HG02623 (cell line): ENCODE data around the gene TOX2.

ENCODE experiments used
- ATAC-seq: cut with Tn5 transposase; IDR thresholded peaks from one replicate; pipeline ENCODE4 v1.9.1; 2021; ENCODE audit warnings: moderate library complexity; ENCODE audit not compliant: unreplicated experiment

TOX2 gene

DNA sequence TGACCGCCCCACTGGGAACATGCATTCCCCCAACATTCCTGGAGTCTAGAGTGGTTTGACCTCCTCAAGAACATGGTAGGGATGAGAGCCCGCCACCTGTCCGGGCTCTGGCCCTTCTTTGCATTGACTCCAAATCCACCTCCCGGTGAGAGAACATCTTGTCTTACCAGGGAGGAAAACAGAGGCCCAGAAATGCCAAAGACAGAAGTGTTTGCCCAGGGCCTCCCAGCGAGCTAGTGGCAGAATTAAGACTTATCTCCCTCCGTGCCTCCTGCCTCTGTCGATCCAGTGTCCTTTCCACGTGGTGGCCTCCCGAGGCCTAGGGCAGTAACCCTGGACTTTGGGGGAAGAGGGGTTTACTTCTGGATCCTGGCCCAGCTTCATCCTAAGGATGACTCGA lies 137.5 kb downstream of the TOX2 start:
- ATAC-seq: no peak

GRCh38 chr20:44053046-44053445 lies 138.4 kb downstream of the TOX2 start:
- ATAC-seq: no peak

DNA sequence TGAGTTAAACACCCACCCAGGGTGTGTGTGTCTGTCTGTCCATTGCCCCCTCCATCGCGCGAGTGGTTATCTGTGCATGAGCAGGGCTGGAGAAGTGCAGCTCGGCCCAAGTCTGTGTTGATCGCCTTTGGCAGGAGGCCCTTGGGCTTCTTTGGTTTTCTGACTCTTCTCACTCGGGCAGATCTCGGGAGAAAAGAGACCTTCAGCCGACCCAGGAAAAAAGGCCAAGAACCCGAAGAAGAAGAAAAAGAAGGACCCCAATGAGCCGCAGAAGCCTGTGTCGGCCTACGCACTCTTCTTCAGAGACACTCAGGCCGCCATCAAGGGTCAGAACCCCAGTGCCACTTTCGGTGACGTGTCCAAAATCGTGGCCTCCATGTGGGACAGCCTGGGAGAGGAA lies 139.5 kb downstream of the TOX2 start:
- ATAC-seq: no peak

- ATAC-seq: no peak
Measured at GRCh38 chr20:44054849-44055248, 140.2 kb downstream of the TOX2 start.

- ATAC-seq: no peak
Measured at GRCh38 chr20:44056010-44056698, 141.5 kb downstream of the TOX2 start.

- no peak for ATAC-seq
Measured at GRCh38 chr20:44057698-44058675, 143.3 kb downstream of the TOX2 start.

- ATAC-seq: no peak
Measured at GRCh38 chr20:44064501-44065400, 150.1 kb downstream of the TOX2 start.

- no peak for ATAC-seq
Measured at GRCh38 chr20:44065401-44066340, 151.0 kb downstream of the TOX2 start.

- no peak for ATAC-seq
Measured at GRCh38 chr20:44066645-44067606, 152.3 kb downstream of the TOX2 start.

- ATAC-seq: no peak
Measured at GRCh38 chr20:44067650-44068081, 153.0 kb downstream of the TOX2 start.

DNA sequence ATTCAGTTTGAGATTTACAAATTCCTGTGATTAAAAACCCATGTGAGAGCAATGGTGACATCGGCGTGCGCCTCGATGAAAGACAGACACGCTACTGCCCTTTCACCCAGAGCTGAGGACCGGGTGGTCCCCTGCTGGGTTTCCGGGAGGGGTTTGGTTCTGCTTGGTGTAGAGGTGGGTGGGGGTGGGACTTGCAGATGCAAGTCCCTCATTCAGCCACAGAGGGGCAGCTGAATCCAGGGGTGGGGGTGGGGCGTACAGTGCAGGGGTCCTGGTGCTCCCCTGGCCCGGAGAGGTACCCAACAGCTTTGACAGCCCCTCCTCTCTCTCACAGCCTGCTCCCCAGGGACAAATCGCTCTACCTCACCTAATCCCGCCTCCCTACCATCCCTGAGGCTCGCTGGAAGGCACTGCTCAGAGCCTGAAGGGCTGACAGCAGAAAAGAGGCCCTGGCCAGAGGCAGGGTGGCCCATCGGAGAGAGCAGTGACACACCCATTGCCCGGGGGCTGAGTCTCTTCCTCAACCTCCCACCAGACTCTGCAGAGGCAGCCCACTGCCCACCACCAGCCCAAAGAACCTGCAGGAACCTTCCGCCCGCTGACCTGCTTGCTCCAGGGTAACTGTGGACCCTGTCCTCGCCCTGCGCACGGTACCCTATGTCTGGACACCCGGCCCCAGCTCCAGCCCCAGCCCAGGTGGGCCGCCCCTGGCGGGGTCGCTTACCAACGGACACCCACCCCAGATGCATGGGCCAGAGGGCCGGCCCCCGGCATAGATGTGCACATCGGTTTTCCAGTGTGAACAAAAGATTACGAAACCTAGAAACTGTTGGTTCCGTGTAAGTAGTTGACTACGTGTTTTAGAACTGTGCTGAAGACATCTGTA lies 153.9 kb downstream of the TOX2 start:
- no peak for ATAC-seq

DNA sequence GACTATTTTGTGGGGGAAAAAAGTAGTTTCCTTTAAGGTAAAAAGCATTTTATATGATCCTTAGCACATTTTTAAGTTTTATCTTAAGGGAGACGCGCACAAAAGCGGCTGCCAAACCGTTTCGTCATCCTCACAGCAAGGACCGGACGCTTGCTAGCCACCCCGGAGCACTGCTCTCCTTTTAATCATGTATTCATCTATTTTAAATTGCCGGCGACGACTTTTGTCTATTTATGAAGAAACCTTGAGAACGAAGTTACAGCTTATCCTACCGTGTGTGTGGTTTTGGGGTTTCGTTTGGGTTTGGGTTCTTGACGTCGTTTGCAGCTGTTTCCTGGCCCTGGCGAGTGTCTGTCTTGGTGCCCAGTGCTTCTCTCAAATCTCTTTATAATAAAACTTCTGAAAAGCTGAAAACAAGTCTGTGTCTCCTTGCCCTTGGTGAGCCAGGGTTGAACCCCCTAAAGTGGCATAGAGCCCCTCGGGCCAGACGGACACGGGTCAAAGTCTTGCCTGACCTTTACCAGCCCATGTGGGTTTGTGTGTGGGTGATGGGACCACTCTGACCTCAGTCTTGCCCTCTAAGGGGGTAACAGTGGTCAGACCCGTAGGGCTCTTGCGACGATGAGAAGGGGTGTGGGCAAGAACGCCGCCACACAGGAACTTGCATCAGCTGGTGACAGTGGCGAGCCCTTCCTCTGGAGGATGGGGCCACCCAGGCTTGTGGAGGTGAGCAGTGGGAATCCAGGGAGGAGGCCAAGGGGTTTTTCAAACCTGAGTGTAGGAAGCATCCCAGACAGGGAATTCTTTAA lies 154.8 kb downstream of the TOX2 start:
- ATAC-seq: peak; percentile 59

DNA sequence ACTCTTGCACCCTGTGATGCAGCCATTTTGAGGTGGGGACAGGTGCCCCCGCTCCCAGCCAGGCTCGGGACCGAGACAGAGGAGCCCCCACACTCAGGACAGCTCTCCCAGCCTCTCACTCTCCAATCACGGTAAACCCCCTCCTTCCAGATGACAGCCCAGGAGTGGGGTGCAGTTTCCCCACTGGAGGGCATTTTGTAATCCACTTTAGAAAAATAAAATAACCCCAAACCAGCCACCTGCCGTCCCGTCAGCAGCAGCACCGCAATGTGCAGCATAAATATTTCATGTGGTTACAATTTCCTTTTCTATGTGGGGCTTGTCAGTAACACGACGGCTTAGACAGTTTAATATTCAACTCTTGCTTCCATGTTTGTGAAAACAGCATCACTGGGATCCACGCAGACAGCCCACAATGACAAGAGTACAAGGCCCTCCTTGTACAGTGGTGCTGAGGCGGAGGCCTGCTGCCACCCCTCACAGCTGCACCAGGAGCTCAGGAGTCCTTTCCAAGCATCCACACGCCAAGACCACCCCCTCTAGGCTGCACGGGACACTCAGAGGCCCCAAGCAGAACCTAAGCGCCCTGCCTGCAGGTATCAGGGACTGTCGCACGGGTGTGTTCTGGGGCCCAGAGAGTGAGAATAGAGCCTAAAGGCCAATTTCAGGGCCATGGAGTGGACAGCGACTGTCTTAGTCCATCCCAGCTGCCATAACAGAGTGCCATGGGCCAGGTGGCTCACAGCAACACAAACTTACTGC lies 155.7 kb downstream of the TOX2 start:
- no peak for ATAC-seq

GRCh38 chr20:44071057-44071456 lies 156.4 kb downstream of the TOX2 start:
- no peak for ATAC-seq

- no peak for ATAC-seq
Measured at GRCh38 chr20:44071526-44072111, 157.0 kb downstream of the TOX2 start.

DNA sequence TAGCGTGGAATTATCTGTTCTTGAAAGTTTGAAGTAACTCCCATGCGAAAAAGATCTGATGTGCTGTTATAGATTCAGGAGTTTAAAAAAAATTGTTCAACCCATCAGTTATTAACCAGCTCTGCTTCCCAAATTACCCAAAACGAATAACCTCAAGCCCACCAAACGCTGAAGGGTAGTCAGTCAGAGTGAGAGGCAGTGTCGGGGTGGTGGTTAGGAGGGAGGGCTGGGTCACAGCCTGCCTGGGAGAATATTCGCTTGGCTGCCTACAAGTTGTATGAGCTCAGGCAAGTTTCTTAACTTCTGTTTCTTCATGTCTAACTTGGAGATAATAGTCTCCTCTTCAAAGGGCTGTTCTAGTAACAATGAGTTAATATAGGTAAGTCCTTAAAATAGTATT lies 157.7 kb downstream of the TOX2 start:
- no peak for ATAC-seq
